Naive thymus-derived CD4-positive, alpha-beta T cell (primary cell): ENCODE data around the gene BLOC1S2. TPM values are rescaled to one million over a fixed set of nuclear protein-coding genes. Genes with fewer than 3 reads are reported as not detected.
"Not testable (repeated sequence)": the region's sequence is repeated elsewhere in the genome, so short reads cannot be mapped to it uniquely, and the experiment has no call there.

Source experiments
- ATAC-seq: fragments of 150-1000 bp; cut with Tn5 transposase; 2 replicates; pipeline ENCODE4 v1.10.0; 2021; ENCODE audit warnings: mild to moderate bottlenecking, moderate library complexity
- CTCF ChIA-PET: fragments of 350-600 bp; sonication (Branson Sonifier 250); formaldehyde crosslinking; loops from one replicate; lab custom pipeline; 2021; ENCODE audit warnings: antibody characterized with exemption; lab: Charles Lee
- POLR2A ChIA-PET: fragments of 350-600 bp; sonication (Branson Sonifier 250); formaldehyde crosslinking; loops from one replicate; lab custom pipeline; 2021; ENCODE audit warnings: antibody characterized with exemption, inconsistent platforms; lab: Charles Lee
- DNase-seq, 9 donors: peaks; one replicate each; pipeline versions ENCODE4 v3.0.0 to v3.0.0-alpha.2; 2020 to 2022; ENCODE audit warnings: mixed read lengths in 1 of 9
- H3K27ac ChIP-seq: one replicate; pipeline ENCODE4 v1.7.0; 2013; ENCODE audit warnings: mild to moderate bottlenecking, low read depth, low read length, moderate library complexity
- H3K27me3 ChIP-seq, 2 donors: one replicate each; pipeline ENCODE4 v1.7.0; 2013; ENCODE audit warnings: low read length in 2 of 2, mild to moderate bottlenecking in 2 of 2, moderate library complexity in 2 of 2; ENCODE audit not compliant: control insufficient read depth in 2 of 2, insufficient read depth in 2 of 2
- H3K36me3 ChIP-seq, 3 experiments: 1 replicate in 2 of 3; 2 replicates in 1 of 3; pipeline ENCODE4 v1.7.0; 2013; ENCODE audit warnings: low read length in 3 of 3, mild to moderate bottlenecking in 3 of 3, moderate library complexity in 1 of 3; ENCODE audit not compliant: insufficient read depth in 3 of 3, control insufficient read depth in 2 of 3
- H3K4me1 ChIP-seq, 2 donors: one replicate each; pipeline ENCODE4 v1.7.0; 2013; ENCODE audit warnings: low read length in 2 of 2, mild to moderate bottlenecking in 2 of 2, moderate library complexity in 1 of 2; ENCODE audit not compliant: control insufficient read depth in 2 of 2, insufficient read depth in 2 of 2
- H3K4me3 ChIP-seq: 2 replicates; pipeline ENCODE4 v1.7.0; 2013; ENCODE audit warnings: mild to moderate bottlenecking, low read length
- H3K9me3 ChIP-seq, 3 experiments: 1 replicate in 2 of 3; 2 replicates in 1 of 3; pipeline ENCODE4 v1.7.0; 2013; ENCODE audit warnings: low read length in 3 of 3; ENCODE audit not compliant: control insufficient read depth in 2 of 3
- H3K27ac Mint-ChIP-seq, 9 donors: one replicate each; pipeline ENCODE4 v1.8.0; 2020 to 2022; ENCODE audit warnings: mixed read lengths in 9 of 9, mild to moderate bottlenecking in 8 of 9, moderate library complexity in 5 of 9, inconsistent platforms in 2 of 9
- H3K27me3 Mint-ChIP-seq, 5 donors: one replicate each; pipeline ENCODE4 v1.8.0; 2021 to 2022; ENCODE audit warnings: mixed read lengths in 5 of 5, mild to moderate bottlenecking in 1 of 5
- H3K36me3 Mint-ChIP-seq, 5 donors: one replicate each; pipeline ENCODE4 v1.8.0; 2020 to 2022; ENCODE audit warnings: mixed read lengths in 5 of 5, mild to moderate bottlenecking in 3 of 5, inconsistent platforms in 1 of 5
- H3K4me1 Mint-ChIP-seq, 7 donors: one replicate each; pipeline ENCODE4 v1.8.0; 2020 to 2022; ENCODE audit warnings: mixed read lengths in 7 of 7, mild to moderate bottlenecking in 3 of 7, inconsistent platforms in 1 of 7
- H3K4me3 Mint-ChIP-seq, 10 donors: one replicate each; pipeline ENCODE4 v1.8.0; 2020 to 2022; ENCODE audit warnings: mild to moderate bottlenecking in 10 of 10, mixed read lengths in 10 of 10, moderate library complexity in 6 of 10, inconsistent platforms in 2 of 10
- H3K9me3 Mint-ChIP-seq, 11 donors: one replicate each; pipeline ENCODE4 v1.8.0; 2020 to 2022; ENCODE audit warnings: mixed read lengths in 11 of 11, mild to moderate bottlenecking in 4 of 11, inconsistent platforms in 1 of 11, moderate library complexity in 1 of 11
- intact Hi-C, 2 donors: fragments of 100-400 bp; cut with micrococcal nuclease; formaldehyde crosslinking; loops; one replicate each; pipeline ENCODE4 v1.15.1; 2023
- polyA plus RNA-seq, 2 donors: library from polyadenylated mRNA; unstranded; fragments of 300-500 nt; fragmentation: Illumina TruSeq; gene quantifications; one replicate each; pipeline ENCODE4 v1.2.3, GENCODE V29; 2021
- total RNA-seq, 6 experiments: library from RNA in 5 of 6; stranded (reverse) in 5 of 6; gene quantifications; 1 replicate in 5 of 6; 2 replicates in 1 of 6; pipeline ENCODE4 v1.2.3 and lab custom pipeline; 2021 to 2026

BLOC1S2 gene
- total and polyA plus RNA-seq, 7 experiments from 2014 or later = 31.5 to 63.4 (median 39.9) TPM

DNA sequence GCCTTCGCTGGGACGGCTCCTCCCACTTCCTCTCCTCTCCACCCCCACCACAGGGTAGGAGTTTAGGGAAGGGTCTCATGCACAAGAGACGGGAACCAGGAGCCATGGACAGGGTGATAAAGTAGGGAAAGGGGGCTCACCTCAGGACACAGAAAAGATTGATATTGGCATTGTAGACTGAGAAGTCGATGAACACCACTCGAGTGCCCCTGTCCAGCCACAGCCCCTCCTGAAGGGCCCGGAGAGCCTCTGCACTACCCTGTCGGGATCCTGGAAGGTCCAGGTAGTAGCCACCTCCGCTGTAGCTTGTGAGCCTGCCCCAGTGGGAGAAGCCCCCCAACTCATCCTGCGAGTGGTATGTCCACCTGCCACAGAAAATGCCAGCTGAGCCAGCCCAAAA, 10.8 kb upstream of the BLOC1S2 start:
- Histone ChIP-seq H3K9me3 (no peaks in the 10 kb centered on the region), H3K4me3 (no peak overlapping the region), H3K36me3 (no peaks in the 10 kb centered on the region), H3K4me1 (no peaks in the 10 kb centered on the region), H3K27me3 (no peaks in the 10 kb centered on the region), H3K27ac (no peak overlapping the region)
- Mint-ChIP-seq H3K27ac (no peak overlapping the region), H3K4me1 (peaks cover 0 to 2% (median 0%) of the 10 kb centered on the region in 7 donors), H3K9me3 (peaks cover 0 to 5% (median 0%) of the 10 kb centered on the region in 11 donors), H3K4me3 (no peak overlapping the region), H3K36me3 (no peaks in the 10 kb centered on the region), H3K27me3 (peaks cover 23 to 50% (median 47%) of the 10 kb centered on the region in 5 donors)
- CTCF ChIA-PET = interaction anchor here (0.6 kb wide), 2 partner anchors 26 to 214 kb away, joined by 3 to 4 read pairs; no protein-coding TSS in a partner anchor
- intact Hi-C loops = no loop called here
- no peak for DNase-seq
- no peak for ATAC-seq
- POLR2A ChIA-PET = no interaction called here

DNA sequence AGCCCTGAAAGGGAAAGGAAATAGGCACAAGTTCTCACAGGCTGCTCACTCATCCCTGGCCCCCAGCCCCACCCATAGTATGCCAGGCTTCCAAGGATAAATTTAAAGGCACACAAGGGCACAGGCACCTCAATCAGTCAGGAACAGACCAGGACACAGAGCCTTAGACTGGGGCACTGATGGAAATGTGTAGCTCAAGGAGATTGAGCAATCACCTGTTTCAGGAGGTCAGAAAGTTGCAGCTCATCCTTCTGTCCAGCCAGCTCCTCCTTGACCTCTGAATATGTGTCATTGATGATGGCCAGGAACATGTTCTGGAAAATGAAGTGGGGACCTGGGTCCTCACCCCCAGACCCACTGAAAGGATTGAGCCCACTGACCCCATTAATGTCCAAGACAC, 6.6 kb upstream of the BLOC1S2 start:
- no peaks in the 10 kb centered on the region for H3K9me3 ChIP-seq
- no peaks in the 10 kb centered on the region for H3K4me1 ChIP-seq
- H3K4me1 Mint-ChIP-seq = peaks cover 0 to 8% (median 0%) of the 10 kb centered on the region in 7 donors
- H3K36me3 Mint-ChIP-seq = no peaks in the 10 kb centered on the region
- CTCF ChIA-PET = no interaction called here
- no peaks in the 10 kb centered on the region for H3K9me3 Mint-ChIP-seq
- no peak for ATAC-seq
- POLR2A ChIA-PET = no interaction called here
- H3K27me3 Mint-ChIP-seq = peaks cover 18 to 35% (median 29%) of the 10 kb centered on the region in 5 donors
- peak overlapping the region in 1 of 9 donors; percentile 6 for H3K27ac Mint-ChIP-seq
- intact Hi-C loops = no loop called here
- no peaks in the 10 kb centered on the region for H3K27me3 ChIP-seq
- no peaks in the 10 kb centered on the region for H3K36me3 ChIP-seq
- H3K4me3 ChIP-seq = no peak overlapping the region
- DNase-seq = no peak
- no peak overlapping the region for H3K4me3 Mint-ChIP-seq
- H3K27ac ChIP-seq = no peak overlapping the region

GRCh38 chr10:100292300-100292699, 5.8 kb upstream of the BLOC1S2 start:
- DNase-seq, H3K36me3 ChIP-seq, H3K9me3 ChIP-seq, POLR2A ChIA-PET, H3K27me3 ChIP-seq, intact Hi-C loops, H3K27ac ChIP-seq, H3K36me3 Mint-ChIP-seq, CTCF ChIA-PET, H3K9me3 Mint-ChIP-seq, H3K4me3 ChIP-seq, H3K4me3 Mint-ChIP-seq, H3K4me1 ChIP-seq, H3K27ac Mint-ChIP-seq: not testable (repeated sequence)
- Mint-ChIP-seq H3K27me3 (peaks cover 18 to 35% (median 26%) of the 10 kb centered on the region in 5 donors), H3K4me1 (peaks cover 0 to 11% (median 2%) of the 10 kb centered on the region in 7 donors)
- ATAC-seq = peak; percentile 31

GRCh38 chr10:100291356-100291755, 4.9 kb upstream of the BLOC1S2 start:
- Mint-ChIP-seq H3K4me3 (no peak overlapping the region), H3K36me3 (peaks cover 0 to under 1% (median 0%) of the 10 kb centered on the region in 5 donors), H3K27ac (no peak overlapping the region), H3K27me3 (peaks cover 12 to 28% (median 21%) of the 10 kb centered on the region in 5 donors), H3K4me1 (peaks cover 0 to 17% (median 11%) of the 10 kb centered on the region in 7 donors), H3K9me3 (peaks cover 0 to 5% (median 0%) of the 10 kb centered on the region in 11 donors)
- POLR2A ChIA-PET = no interaction called here
- CTCF ChIA-PET = interaction anchor here (0.7 kb wide), 1 partner anchor 229 kb away, joined by 4 read pairs; no protein-coding TSS in a partner anchor
- Histone ChIP-seq H3K4me1 (peaks cover 0 to 5% of the 10 kb centered on the region in 2 donors), H3K27ac (no peak overlapping the region), H3K36me3 (peaks cover 0 to 1% (median 0%) of the 10 kb centered on the region in 3 experiments), H3K9me3 (no peaks in the 10 kb centered on the region), H3K4me3 (no peak overlapping the region), H3K27me3 (no peaks in the 10 kb centered on the region)
- DNase-seq (no peak), ATAC-seq (no peak)
- intact Hi-C loops = no loop called here

GRCh38 chr10:100289641-100290040, 3.2 kb upstream of the BLOC1S2 start:
- H3K27ac Mint-ChIP-seq = peak overlapping the region in 1 of 9 donors; percentile 85

DNA sequence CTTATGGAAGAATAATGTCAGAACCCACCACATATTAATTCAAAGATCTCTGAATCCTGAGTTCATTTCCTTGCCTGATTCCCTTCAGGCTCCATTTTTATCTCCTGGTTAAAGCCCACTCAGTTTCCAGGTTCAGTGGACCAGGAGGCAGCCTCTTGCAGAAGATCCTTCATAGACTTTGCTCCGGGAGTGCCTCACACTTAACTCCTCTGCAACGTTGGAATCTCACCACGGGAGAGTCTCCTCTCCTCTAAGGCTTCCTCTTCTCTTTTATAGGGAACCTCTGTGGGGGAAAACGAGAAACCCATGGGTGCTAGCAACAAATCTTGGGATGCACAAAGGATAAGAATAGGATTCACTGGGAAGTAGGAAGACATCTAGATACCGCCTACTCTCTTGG, 1.7 kb upstream of the BLOC1S2 start:
- peak overlapping the region in 2 of 9 donors; percentile 96 to 99 for H3K27ac Mint-ChIP-seq
- Histone ChIP-seq H3K4me3 (no peak overlapping the region), H3K27me3 (no peaks in the 10 kb centered on the region), H3K4me1 (peaks cover 5 to 17% of the 10 kb centered on the region in 2 donors), H3K36me3 (peaks cover 0 to 4% (median 0%) of the 10 kb centered on the region in 3 experiments), H3K27ac (no peak overlapping the region), H3K9me3 (no peaks in the 10 kb centered on the region)
- ATAC-seq = no peak
- DNase-seq = no peak
- H3K4me1 Mint-ChIP-seq = peaks cover 14 to 32% (median 28%) of the 10 kb centered on the region in 7 donors
- POLR2A ChIA-PET = interaction anchor here (1.5 kb wide), 1 partner anchor 21 kb away, joined by 4 read pairs; the partner anchor contains the start of gene CWF19L1
- H3K27me3 Mint-ChIP-seq = peaks cover 0 to 12% (median 4%) of the 10 kb centered on the region in 5 donors
- H3K36me3 Mint-ChIP-seq = peaks cover 0 to 10% (median 5%) of the 10 kb centered on the region in 5 donors
- CTCF ChIA-PET = no interaction called here
- peaks cover 0 to 6% (median 0%) of the 10 kb centered on the region in 11 donors for H3K9me3 Mint-ChIP-seq
- peak overlapping the region in 7 of 10 donors; percentile 18 to 100 (median 100) for H3K4me3 Mint-ChIP-seq
- intact Hi-C loops = loop anchor here (5.0 to 10.0 kb wide), 2 partner anchors 249 to 627 kb away; partner anchors contain the start of genes HIF1AN (in 1 of the 2) and SLF2 (in 1 of the 2)

More at GRCh38 chr10:100289641-100290040, 3.2 kb upstream of the BLOC1S2 start:
- Histone ChIP-seq H3K4me1 (peaks cover 5 to 17% of the 10 kb centered on the region in 2 donors), H3K27me3 (no peaks in the 10 kb centered on the region), H3K9me3 (no peaks in the 10 kb centered on the region), H3K36me3 (peaks cover 0 to 4% (median 0%) of the 10 kb centered on the region in 3 experiments), H3K4me3 (no peak overlapping the region), H3K27ac (no peak overlapping the region)
- ChIA-PET CTCF (no interaction called here), POLR2A (no interaction called here)
- peaks cover 0 to 8% (median 5%) of the 10 kb centered on the region in 5 donors for H3K36me3 Mint-ChIP-seq
- intact Hi-C loops = loop anchor here (5.0 to 10.0 kb wide), 2 partner anchors 248 to 625 kb away; partner anchors contain the start of genes HIF1AN (in 1 of the 2) and SLF2 (in 1 of the 2)
- peaks cover 11 to 30% (median 26%) of the 10 kb centered on the region in 7 donors for H3K4me1 Mint-ChIP-seq
- peaks cover 0 to 6% (median 0%) of the 10 kb centered on the region in 11 donors for H3K9me3 Mint-ChIP-seq
- H3K4me3 Mint-ChIP-seq = peak overlapping the region in 1 of 10 donors; percentile 42
- ATAC-seq (no peak), DNase-seq (no peak)
- H3K27me3 Mint-ChIP-seq = peaks cover 6 to 18% (median 8%) of the 10 kb centered on the region in 5 donors
